T1000 (cell line): ENCODE data around the gene ACTC1.
"Not testable (repeated sequence)": the region's sequence is repeated elsewhere in the genome, so short reads cannot be mapped to it uniquely, and the experiment has no call there.

Experiments used
- DNase-seq: peaks from one replicate; lab custom pipeline; 2025; ENCODE audit warnings: mixed read lengths; lab: John Stamatoyannopoulos, UW

ACTC1 gene

GRCh38 chr15:34795267-34796081 is at the start of gene ACTC1:
Gene ACTC1 (minus strand): TSS chr15:34795549. CDS start chr15:34794808, 741 bp downstream.
- DNase-seq = no peak

- DNase-seq = no peak
Measured at GRCh38 chr15:34841262-34841725, 45.9 kb upstream of the ACTC1 start.

- DNase-seq = no peak
Measured at GRCh38 chr15:34838282-34838681, 42.9 kb upstream of the ACTC1 start.

- DNase-seq = peak; percentile 45
Measured at GRCh38 chr15:34837246-34838016, 42.1 kb upstream of the ACTC1 start.

- DNase-seq = no peak
Measured at GRCh38 chr15:34828145-34828911, 33.0 kb upstream of the ACTC1 start.

GRCh38 chr15:34821831-34822230 is 26.5 kb upstream of the ACTC1 start:
- DNase-seq = no peak

- DNase-seq = no peak
Measured at GRCh38 chr15:34820110-34820509, 24.8 kb upstream of the ACTC1 start.

- DNase-seq = no peak
Measured at GRCh38 chr15:34818526-34818925, 23.2 kb upstream of the ACTC1 start.

GRCh38 chr15:34815836-34816235 is 20.5 kb upstream of the ACTC1 start:
- DNase-seq = no peak

- no peak for DNase-seq
Measured at GRCh38 chr15:34813446-34814190, 18.3 kb upstream of the ACTC1 start.

GRCh38 chr15:34812868-34813365 is 17.6 kb upstream of the ACTC1 start:
- not testable (repeated sequence) for DNase-seq

- no peak for DNase-seq
Measured at GRCh38 chr15:34812369-34812768, 17.0 kb upstream of the ACTC1 start.

GRCh38 chr15:34810443-34811129 is 15.2 kb upstream of the ACTC1 start:
- DNase-seq = peak; percentile 69

GRCh38 chr15:34809186-34809585 is 13.8 kb upstream of the ACTC1 start:
- no peak for DNase-seq

GRCh38 chr15:34808016-34808415 is 12.7 kb upstream of the ACTC1 start:
- no peak for DNase-seq

GRCh38 chr15:34807241-34807640 is 11.9 kb upstream of the ACTC1 start:
- DNase-seq = not testable (repeated sequence)

- no peak for DNase-seq
Measured at GRCh38 chr15:34804776-34805175, 9.4 kb upstream of the ACTC1 start.

GRCh38 chr15:34804113-34804512 is 8.8 kb upstream of the ACTC1 start:
- DNase-seq = no peak

- no peak for DNase-seq
Measured at GRCh38 chr15:34802803-34803750, 7.7 kb upstream of the ACTC1 start.

GRCh38 chr15:34802371-34802770 is 7.0 kb upstream of the ACTC1 start:
- DNase-seq = no peak
